NOMO-1 treated with dmso at 0.1 percent for 144 hours (cell line): ENCODE measurements around the gene SIVA1.

Experiments
- DNase-seq: peaks from one replicate; lab custom pipeline; 2025; ENCODE audit not compliant: unreplicated experiment; lab: John Stamatoyannopoulos, UW

Gene SIVA1, protein sequence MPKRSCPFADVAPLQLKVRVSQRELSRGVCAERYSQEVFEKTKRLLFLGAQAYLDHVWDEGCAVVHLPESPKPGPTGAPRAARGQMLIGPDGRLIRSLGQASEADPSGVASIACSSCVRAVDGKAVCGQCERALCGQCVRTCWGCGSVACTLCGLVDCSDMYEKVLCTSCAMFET

DNA sequence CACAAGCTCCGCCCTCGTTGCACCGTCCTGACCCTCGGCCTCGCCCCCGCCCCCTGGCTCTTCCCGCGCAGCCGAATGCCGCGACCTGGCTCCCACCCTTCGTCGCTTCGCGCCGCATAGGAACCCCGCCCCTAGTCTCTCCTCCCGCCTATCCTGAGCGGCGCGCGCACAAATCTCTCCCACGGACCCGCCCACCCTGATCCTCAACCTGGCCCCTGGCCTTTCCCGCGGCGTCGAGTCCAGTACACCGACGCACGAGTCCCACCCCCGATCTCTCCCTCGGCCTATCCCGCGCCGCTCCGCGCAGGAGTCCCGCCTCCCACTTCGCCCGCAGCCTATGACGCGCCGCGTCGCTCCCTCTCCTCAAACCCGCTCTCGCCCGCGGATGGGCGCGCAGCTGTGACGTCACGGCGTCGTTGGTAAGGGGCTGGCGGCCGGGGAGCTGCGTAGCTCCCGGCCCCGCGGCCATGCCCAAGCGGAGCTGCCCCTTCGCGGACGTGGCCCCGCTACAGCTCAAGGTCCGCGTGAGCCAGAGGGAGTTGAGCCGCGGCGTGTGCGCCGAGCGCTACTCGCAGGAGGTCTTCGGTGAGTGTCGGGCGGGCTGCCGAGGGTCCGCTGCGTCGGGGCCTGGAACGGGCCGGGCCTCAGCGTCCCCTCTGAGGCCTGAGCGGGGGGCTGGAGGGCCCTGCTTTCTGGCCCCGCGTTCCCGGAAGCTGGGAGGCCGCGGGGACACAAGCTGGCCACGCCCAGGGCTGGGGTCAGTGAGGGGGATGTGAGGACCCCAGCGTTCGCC lies at the start of gene SIVA1:
Gene SIVA1 (plus strand): TSS at position 413 of the 793 bp plus-strand sequence. CDS start 55 bp downstream, at position 468.
- DNase-seq: peak; percentile 100

DNA sequence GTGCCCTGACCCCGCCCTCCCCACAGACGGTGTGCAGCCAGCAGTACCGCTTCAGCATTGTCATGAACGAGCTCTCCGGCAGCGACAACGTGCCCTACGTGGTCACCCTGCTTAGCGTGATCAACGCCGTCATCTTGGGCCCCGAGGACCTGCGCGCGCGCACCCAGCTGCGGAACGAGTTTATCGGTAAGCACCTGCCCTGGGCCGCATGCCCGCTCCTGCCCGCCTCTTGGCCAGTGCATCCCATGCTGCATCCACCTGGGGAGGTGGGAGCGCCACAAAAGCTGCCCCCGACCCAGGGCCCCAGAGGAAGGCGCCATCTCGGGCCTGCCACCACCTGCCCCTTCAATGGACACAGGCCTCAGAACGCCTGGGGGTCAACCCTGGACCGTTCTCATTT lies 49.7 kb upstream of the SIVA1 start:
- DNase-seq: no peak

DNA sequence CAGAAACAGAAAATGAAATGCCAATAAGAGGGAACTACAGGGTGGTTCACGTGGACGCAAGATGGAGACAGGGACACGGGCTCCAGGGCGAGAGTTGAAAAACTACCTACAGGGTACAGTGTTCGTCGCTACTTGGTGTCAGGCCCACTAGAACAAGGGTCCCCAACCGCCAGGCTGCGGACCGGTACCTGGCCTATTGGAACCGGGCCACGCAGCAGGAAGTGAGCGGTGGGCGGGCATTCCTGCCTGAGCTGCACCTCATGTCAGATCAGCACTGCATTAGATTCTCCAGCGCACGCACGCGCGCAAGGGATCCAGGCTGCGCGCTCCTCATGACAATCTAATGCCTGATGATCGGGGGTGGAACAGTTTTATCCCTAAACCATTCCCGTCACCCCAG lies 48.7 kb upstream of the SIVA1 start:
- no peak for DNase-seq

DNA sequence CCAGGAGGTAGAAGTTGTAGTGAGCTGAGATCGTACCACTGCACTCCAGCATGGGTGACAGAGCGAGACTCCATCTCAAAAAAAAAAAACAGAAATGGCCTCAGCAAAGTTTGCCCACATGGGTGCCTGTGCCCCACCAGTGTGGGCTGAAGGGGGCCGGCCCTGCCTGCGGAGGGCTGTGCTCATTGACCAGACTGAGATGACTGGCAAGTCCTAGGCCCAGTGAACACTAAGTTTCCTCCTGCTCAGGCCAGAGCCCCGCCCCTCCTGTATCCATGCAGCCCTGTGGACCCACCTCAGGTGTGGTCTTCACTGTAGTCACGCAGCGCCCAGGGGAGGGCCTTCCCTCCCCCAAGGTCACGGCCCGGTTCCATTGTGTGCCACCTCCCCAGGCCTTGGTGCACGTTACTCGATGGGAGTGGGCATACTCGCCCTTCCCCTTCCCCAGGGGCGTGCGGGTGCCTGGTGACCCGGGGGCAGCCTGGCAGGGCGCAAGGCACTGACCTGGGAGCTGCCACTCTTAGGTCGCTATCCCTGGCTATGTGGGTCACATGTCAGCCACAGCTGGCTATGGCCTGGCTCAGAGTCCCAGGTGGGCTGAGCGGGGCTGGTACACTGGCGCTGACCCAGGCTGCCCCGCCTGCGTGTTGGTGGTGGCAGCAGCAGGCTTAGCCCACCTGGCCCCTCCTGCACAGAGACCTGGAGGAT lies 47.5 kb upstream of the SIVA1 start:
- no peak for DNase-seq

DNA sequence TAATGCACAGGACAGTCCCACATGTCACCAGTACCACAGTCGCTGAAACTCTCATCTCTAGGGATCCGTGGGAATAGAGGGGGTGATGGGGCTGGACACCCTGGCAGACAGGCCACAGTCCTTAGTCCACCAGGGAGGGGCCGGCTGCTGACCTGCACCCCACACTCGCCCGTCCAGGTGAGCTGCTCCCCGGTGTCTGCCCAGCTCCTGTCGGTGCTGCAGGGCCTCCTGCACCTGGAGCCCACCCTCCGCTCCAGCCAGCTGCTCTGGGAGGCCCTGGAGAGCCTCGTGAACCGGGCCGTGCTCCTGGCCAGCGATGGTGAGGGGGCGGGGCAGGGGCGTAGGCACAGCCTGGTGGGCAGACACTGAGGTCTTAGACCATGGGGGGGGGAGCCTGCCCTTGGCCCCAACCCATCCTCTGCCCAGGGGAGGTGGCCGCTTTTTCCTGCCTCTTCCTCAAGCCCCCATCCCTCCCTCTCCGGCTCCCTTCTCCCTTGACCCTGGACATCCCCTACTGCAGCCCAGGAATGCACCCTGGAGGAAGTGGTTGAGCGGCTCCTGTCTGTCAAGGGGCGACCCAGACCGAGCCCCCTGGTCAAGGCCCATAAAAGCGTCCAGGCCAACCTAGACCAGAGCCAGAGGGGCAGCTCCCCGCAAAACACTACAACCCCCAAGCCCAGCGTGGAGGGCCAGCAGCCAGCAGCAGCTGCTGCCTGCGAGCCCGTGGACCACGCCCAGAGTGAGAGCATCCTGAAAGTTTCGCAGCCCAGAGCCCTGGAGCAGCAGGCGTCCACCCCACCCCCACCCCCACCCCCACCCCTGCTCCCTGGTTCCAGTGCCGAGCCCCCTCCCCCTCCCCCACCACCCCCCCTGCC lies 46.0 kb upstream of the SIVA1 start:
- DNase-seq: no peak

DNA sequence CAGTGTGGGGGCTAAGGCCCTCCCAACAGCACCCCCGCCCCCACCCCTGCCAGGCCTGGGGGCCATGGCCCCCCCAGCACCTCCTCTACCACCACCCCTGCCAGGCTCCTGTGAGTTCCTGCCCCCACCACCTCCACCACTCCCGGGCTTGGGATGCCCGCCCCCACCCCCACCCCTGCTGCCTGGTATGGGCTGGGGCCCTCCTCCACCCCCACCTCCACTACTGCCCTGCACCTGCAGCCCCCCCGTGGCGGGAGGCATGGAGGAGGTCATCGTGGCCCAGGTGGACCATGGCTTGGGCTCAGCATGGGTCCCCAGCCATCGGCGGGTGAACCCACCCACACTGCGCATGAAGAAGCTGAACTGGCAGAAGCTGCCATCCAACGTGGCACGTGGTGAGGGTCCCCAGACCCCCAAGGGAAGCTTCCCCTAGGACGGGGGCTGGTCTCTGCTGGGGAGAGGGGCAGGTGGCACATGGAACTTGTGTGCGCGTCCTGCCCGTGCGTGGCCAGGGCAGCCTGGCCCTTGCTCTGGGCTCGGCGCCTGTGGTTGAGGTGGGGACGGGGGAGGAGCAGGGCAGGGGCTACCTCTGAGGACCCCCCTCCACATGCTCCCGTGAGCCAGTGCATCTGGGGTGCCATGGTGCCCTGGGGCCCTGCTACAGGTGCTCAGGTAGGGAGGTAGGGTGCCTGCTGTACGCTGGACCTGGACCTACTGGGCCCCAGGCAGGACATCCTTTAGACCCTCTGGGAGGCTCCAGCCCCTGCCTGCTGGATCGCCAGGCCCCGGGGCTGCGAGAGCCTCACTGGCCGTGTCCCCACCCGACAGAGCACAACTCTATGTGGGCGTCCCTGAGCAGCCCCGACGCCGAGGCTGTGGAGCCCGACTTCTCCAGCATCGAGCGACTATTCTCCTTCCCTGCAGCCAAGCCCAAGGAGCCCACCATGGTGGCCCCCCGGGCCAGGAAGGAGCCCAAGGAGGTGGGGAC lies 45.0 kb upstream of the SIVA1 start:
- DNase-seq: no peak

DNA sequence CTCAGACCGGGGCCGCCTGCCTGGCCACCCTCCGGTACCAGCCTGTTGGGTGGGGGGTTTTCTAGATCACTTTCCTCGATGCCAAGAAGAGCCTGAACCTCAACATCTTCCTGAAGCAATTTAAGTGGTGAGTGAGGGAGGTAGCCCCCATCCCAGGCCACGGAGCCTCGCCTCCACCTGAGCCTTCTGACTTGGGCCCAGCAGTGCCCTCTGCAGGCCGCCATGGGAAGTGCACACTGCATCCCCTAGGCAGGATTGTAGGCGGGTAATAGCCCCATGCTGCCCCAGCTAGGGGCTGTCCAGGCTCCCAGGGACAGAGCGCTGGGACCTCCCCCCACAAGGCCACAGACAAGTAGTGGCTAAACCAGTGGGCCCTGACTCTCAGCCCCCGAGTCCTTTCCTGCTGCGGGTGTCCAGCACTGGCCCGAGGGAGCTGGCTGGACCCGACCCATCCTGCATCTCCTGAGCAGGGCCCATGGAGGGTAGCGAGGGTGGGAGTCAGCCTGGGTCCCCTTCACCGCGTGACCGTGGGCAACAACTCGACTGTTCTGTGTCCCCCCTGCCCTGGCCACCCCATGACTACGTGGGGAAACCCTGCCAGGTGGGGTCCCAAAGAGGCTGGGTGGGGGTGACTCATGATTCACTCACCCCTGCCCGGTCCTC lies 44.2 kb upstream of the SIVA1 start:
- peak; percentile 26 for DNase-seq

DNA sequence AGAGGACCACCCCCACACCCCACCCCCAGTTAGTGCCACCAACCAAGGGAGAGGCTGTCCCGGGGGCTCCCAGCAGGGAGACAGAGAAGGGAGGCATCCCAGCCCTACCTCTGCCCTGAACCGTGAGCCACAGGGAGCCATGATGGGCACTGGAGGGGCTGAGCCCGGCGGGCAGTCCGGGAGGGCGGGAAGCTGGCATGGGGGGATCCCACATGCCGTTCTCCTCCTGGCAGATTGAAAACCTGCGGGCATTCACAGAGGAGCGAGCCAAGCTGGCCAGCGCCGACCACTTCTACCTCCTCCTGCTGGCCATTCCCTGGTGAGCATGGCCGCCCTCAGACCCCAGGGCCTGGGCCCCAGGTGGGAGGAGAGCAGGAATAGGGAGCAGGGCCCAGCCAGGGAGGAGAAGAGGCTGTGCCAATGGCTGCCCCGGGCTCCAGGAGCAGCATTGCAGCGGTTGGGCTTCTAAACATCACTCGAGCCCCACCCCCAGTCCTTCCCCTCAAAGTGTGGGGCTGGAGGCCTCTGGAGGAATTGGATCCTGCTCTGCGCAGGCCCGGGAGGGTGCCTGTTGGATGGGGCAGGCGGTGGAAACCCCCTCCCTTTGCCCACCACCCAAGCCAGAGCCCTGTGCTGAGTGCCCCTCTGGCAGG lies 43.4 kb upstream of the SIVA1 start:
- DNase-seq: no peak

DNA sequence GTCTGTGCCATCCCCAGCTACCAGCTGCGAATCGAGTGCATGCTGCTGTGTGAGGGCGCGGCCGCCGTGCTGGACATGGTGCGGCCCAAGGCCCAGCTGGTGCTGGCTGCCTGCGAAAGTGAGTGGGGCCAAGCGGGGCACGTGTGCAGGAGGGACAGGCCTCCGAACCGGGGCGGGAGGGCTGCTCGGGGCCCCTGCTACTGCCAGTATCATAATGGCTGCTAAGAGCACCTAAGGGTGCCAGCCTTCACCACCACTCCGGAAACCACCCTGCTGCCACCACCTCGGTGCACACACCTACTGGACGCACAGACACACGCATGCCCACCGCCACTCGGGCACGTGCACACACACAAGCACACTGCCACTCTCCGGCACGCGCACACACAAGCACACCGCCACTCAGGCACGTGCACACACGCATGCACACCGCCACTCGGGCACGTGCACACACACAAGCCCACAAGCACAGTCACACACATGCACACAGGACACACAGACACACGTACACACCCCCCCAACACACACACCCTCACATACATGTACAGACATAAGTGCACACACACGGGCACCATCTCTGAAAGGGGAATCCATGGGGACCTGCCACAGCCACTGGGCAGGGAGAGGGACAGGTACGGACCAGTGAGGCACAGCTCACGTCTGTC lies 42.7 kb upstream of the SIVA1 start:
- DNase-seq: no peak

DNA sequence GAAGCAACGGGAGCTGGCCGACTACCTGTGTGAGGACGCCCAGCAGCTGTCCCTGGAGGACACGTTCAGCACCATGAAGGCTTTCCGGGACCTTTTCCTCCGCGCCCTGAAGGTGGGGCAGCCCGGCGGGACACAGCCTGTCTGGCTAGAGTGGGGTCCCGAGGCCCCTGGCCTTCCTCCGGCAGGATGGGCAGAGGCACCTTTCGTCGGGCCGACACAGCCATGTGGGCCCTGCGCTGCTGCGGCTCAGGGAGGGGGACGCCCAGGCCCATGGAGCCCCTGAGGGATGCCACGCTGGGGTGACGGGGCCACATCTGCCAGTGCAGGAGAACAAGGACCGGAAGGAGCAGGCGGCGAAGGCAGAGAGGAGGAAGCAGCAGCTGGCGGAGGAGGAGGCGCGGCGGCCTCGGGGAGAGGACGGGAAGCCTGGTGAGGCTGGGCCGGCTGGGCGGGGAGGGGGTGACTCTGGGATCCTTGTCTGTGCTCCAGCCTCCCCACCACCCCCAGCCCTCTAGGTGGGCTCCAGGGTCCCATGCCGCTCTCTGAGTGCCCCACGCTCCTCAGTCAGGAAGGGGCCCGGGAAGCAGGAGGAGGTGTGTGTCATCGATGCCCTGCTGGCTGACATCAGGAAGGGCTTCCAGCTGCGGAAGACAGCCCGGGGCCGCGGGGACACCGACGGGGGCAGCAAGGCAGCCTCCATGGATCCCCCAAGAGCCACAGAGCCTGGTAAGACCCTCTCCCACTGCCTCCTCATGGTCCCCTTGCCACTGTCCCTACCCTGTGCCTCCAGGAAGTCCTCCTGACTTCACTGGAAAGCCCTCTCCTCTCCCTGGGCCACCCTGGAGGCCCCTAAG lies 39.8 kb upstream of the SIVA1 start:
- no peak for DNase-seq

DNA sequence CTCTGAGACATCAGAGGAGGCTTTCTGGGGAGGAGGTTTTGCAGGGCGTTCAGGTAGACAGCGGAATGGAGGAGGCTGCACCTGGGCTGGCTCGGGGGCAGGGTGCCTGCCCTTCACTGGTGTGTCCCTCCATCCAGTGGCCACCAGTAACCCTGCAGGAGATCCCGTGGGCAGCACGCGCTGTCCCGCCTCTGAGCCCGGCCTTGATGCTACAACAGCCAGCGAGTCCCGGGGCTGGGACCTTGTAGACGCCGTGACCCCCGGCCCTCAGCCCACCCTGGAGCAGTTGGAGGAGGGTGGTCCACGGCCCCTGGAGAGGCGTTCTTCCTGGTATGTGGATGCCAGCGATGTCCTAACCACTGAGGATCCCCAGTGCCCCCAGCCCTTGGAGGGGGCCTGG lies 38.9 kb upstream of the SIVA1 start:
- no peak for DNase-seq

DNA sequence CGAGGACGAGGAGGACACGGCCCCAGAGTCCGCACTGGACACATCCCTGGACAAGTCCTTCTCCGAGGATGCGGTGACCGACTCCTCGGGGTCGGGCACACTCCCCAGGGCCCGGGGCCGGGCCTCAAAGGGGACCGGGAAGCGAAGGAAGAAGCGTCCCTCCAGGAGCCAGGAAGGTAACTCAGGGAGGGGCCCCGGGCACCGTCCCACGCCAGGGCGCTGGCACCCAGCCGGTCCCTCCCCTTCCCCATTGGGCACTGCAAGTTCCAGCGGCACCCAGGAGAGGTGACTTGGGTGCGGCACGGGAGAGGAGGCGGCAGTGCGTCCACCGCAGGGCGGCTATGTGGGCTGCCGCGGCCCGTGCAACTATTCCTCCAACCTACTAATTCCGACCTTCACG lies 38.3 kb upstream of the SIVA1 start:
- no peak for DNase-seq

DNA sequence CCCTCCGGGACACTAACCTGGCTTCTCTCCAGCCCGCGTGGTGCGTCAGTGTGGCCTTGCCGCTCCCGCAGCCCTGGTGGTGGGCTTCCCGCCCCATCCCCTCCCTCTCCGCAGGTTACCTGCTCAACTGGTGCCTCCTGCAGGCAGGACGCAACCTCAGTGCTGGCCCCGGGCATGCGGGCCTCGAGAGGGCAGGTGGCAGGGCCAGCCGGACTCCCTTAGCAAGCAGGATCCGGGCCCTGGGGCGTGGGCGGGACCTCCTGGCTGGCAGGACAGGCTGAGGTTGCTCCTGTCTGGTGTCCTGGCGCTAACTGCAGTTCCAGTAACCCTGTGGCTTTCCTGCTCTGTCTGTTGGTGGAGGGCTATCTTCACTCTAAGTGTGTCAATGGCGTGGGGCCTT lies 37.5 kb upstream of the SIVA1 start:
- DNase-seq: no peak

DNA sequence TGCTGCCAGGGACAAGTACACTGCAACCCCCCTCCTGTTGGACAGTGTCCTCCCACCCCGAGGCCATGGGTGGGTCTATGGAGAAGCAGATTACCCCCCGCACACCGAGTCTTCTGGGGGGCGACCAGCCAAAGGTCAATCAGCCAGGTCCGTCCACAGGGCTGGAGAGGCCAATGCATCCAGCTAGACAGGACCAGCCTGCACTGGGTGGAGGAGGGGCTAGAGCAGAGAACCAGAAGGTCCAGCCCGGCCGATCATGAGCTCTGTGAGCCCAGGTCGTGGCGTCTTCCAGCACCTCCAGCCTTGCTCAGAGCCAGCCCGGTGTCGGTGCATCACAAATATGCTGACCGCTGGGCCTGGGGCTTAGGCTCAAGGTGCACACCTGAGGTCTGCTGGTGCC lies 37.1 kb upstream of the SIVA1 start:
- DNase-seq: no peak

DNA sequence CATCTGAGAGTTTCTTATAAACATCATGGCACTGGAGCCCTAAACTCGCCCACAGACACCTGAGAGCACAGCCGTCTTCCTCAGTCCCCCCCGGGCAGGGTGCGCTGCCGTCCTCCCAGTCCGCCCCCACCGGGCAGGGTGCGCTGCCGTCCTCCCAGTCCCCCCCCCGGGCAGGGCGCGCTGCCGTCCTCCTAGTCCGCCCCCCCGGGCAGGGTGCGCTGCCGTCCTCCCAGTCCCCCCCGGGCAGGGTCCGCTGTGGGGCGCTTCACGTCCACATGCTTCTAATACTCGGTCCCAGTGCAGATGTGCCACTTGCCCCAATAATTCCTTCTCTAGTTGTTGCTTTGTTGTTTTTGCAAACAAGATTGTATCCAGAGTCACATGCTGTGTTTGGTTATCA lies 35.8 kb upstream of the SIVA1 start:
- DNase-seq: no peak

DNA sequence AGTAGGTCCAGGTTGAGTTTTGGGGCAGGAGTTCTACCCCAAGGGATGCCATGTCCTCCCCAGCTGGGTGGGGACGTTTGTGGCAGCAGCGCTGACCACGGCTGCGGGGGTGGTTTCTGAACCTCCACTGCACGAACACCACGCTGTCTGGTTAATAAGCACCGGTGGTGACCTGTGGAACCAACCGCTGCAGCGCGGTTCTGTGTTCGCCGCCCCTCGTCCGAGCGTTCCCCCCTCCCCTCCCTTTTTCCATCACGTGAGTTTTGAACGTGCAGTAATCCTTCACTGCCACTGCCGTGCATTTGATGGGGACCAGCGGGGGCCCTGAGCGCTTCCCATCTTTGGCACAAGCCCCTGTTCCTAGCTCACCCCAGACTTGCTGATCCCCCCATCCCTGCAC lies 35.3 kb upstream of the SIVA1 start:
- DNase-seq: no peak

DNA sequence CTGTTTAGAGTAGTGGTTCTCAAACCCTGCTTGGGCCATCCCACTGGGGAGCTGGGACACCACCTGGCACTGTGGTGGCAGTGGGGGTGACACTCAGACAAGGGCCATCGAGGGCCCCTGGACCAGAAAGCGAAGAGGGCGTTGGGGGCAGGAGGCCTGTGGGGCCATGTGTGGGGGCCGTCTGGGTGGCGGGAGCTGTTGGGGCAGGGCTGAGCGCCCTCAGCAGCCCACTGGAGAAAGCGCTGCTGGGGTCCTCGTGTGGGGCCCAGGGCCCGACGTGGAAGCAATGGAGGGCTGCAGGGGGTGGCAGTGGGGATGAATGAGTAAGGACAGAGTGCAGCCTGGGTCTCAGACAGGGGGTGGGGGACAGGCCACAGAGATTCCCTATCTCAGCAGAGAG lies 34.8 kb upstream of the SIVA1 start:
- no peak for DNase-seq

DNA sequence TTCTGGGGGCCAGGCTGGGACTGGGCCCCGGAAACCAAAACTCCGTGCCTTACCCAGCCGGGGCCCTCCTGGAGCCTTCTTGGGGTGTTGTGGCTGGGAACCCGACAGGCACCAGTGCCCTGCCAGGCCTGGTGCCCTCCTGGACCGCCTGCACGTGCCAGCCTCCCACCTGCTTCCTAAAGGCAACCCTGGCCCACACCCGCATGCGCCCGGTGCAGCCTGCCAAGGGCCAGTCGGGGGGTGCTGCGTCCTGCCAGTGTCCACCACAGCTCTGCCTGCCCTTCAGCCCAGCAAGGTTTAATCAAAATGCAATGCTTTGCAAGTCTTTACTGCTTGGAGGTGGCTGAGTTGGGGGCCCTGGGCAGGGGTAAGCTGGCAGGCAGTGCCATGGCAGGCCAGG lies 34.1 kb upstream of the SIVA1 start:
- no peak for DNase-seq
